H1 (cell line): ENCODE data around the gene NDUFB3.

Experiments used
- CTCF ChIP-seq, 3 experiments: IDR thresholded peaks; 1 replicate in 2 of 3; 2 replicates in 1 of 3; pipeline versions ENCODE4 v1.5.1 to v1.6.1; 2011; ENCODE audit warnings: low read length in 3 of 3, mild to moderate bottlenecking in 3 of 3, inconsistent platforms in 2 of 3, low read depth in 1 of 3, moderate library complexity in 1 of 3; ENCODE audit not compliant: insufficient read depth in 1 of 3; ENCODE audit errors: control extremely low read depth in 1 of 3
- EP300 ChIP-seq, 2 experiments: IDR thresholded peaks; 1 replicate in 1 of 2; 2 replicates in 1 of 2; pipeline ENCODE4 v1.6.1; 2011 to 2012; ENCODE audit warnings: low read depth in 2 of 2, low read length in 2 of 2, mild to moderate bottlenecking in 2 of 2, borderline replicate concordance in 1 of 2, inconsistent platforms in 1 of 2, moderate library complexity in 1 of 2
- EZH2 ChIP-seq: fragments of 200-600 bp; sonication (generic); IDR thresholded peaks from 2 replicates; pipeline ENCODE4 v1.7.1; 2012; ENCODE audit warnings: low read depth, mild to moderate bottlenecking, moderate library complexity, low read length, inconsistent platforms; ENCODE audit not compliant: severe bottlenecking
- GABPA ChIP-seq: IDR thresholded peaks from 2 replicates; pipeline ENCODE4 v1.6.1; 2011; ENCODE audit warnings: mild to moderate bottlenecking, low read length, moderate library complexity, borderline replicate concordance; ENCODE audit not compliant: insufficient read depth
- JUN ChIP-seq: IDR thresholded peaks from 2 replicates; pipeline ENCODE4 v1.6.1; 2011; ENCODE audit warnings: low read depth, mild to moderate bottlenecking, improper control_type of control experiment, low read length
- POLR2A ChIP-seq, 2 experiments: IDR thresholded peaks; 1 replicate in 1 of 2; 2 replicates in 1 of 2; pipeline ENCODE4 v1.6.1; 2011; ENCODE audit warnings: low read depth in 2 of 2, low read length in 2 of 2, mild to moderate bottlenecking in 2 of 2; ENCODE audit errors: control extremely low read depth in 1 of 2
- TAF1 ChIP-seq: IDR thresholded peaks from 2 replicates; pipeline ENCODE4 v1.6.1; 2011; ENCODE audit warnings: mild to moderate bottlenecking, low read depth, low read length

GRCh38 chr2:201100497-201100896 is 28.7 kb downstream of the NDUFB3 start:
- TF ChIP-seq CTCF (IDR thresholded peaks at IDR 0.05; ENCODE audit: control extremely low read depth in 1 of 3, insufficient read depth in 1 of 3, low read depth in 1 of 3, low read length in 3 of 3) (no peak), GABPA (no peak), EP300 (IDR thresholded peaks at IDR 0.05; ENCODE audit: borderline replicate concordance in 1 of 2, low read depth in 2 of 2, low read length in 2 of 2) (no peak), JUN (no peak), EZH2 (no peak), POLR2A (IDR thresholded peaks at IDR 0.05; ENCODE audit: control extremely low read depth in 1 of 2, low read depth in 2 of 2, low read length in 2 of 2) (no peak), TAF1 (no peak)
